H1 (cell line): ENCODE results near the gene EEF2. TPM values are rescaled to one million over a fixed set of nuclear protein-coding genes. Genes with fewer than 3 reads are reported as not detected.
A peak's percentile ranks its signal among the peaks of the same experiment; 100 is the strongest.

Experiments used
- CTCF ChIA-PET: fragments of 300-600 bp; sonication (Branson Sonifier 250); formaldehyde crosslinking; loops from one replicate; lab custom pipeline; 2021; ENCODE audit not compliant: partially characterized antibody; lab: Charles Lee
- POLR2A ChIA-PET: fragments of 300-600 bp; sonication (Branson Sonifier 250); formaldehyde crosslinking; loops from one replicate; lab custom pipeline; 2021; ENCODE audit warnings: inconsistent platforms; ENCODE audit not compliant: partially characterized antibody; lab: Charles Lee
- DNase-seq, 2 experiments: peaks; one replicate each; pipeline versions ENCODE4 v3.0.0 to v3.0.0-alpha.2; 2010 to 2022; ENCODE audit warnings: low spot score in 2 of 2, low read depth in 1 of 2, mixed read lengths in 1 of 2
- FAIRE-seq: peaks from 2 replicates; lab custom pipeline; 2011; peaks lifted over from hg19 to GRCh38; lab: Jason Lieb, UNC
- H2AFZ ChIP-seq: 2 replicates; pipeline ENCODE4 v1.8.1; 2012; ENCODE audit warnings: low read length, inconsistent platforms
- H2AK5ac ChIP-seq: 2 replicates; pipeline ENCODE4 v1.6.1; 2013; ENCODE audit warnings: low read depth, low read length
- H2BK120ac ChIP-seq: replicated peaks from 2 replicates; pipeline ENCODE3; 2013; ENCODE audit warnings: low read depth, low read length, inconsistent platforms
- H2BK12ac ChIP-seq: 2 replicates; pipeline ENCODE4 v1.6.1; 2013; ENCODE audit warnings: low read depth, low read length
- H2BK15ac ChIP-seq: 2 replicates; pipeline ENCODE4 v1.6.1; 2013; ENCODE audit warnings: low read length
- H2BK20ac ChIP-seq: 2 replicates; pipeline ENCODE4 v1.6.1; 2013; ENCODE audit warnings: low read length
- H2BK5ac ChIP-seq: 2 replicates; pipeline ENCODE4 v1.6.1; 2013; ENCODE audit warnings: low read depth, low read length
- H3K14ac ChIP-seq: 2 replicates; pipeline ENCODE4 v1.6.1; 2013; ENCODE audit warnings: inconsistent platforms; ENCODE audit not compliant: insufficient read length
- H3K18ac ChIP-seq: 2 replicates; pipeline ENCODE4 v1.6.1; 2013; ENCODE audit warnings: low read length; ENCODE audit errors: extremely low read depth
- H3K23ac ChIP-seq: 2 replicates; pipeline ENCODE4 v1.6.1; 2013; ENCODE audit warnings: inconsistent platforms; ENCODE audit not compliant: insufficient read length
- H3K23me2 ChIP-seq: 2 replicates; pipeline ENCODE4 v1.6.1; 2013; ENCODE audit warnings: low read depth, low read length
- H3K27ac ChIP-seq: 2 replicates; pipeline ENCODE4 v1.6.1; 2011; ENCODE audit warnings: low read depth, low read length, inconsistent platforms
- H3K27me3 ChIP-seq, 4 experiments: replicated peaks in 1 of 4; 1 replicate in 1 of 4; 2 replicates in 3 of 4; pipeline versions ENCODE4 v1.6.1 to v1.8.1; 2011 to 2013; ENCODE audit warnings: low read length in 3 of 4, mild to moderate bottlenecking in 3 of 4, inconsistent platforms in 2 of 4, mixed read lengths in 2 of 4, moderate library complexity in 1 of 4; ENCODE audit not compliant: control insufficient read depth in 3 of 4, insufficient read depth in 3 of 4; ENCODE audit errors: extremely low read depth in 1 of 4
- H3K36me3 ChIP-seq, 4 experiments: 2 replicates each; pipeline versions ENCODE4 v1.6.1 to v1.8.1; 2011 to 2013; ENCODE audit warnings: mild to moderate bottlenecking in 4 of 4, low read length in 3 of 4, moderate library complexity in 2 of 4, control low read depth in 1 of 4, inconsistent platforms in 1 of 4; ENCODE audit not compliant: insufficient read depth in 4 of 4, control insufficient read depth in 2 of 4
- H3K4ac ChIP-seq: replicated peaks from 2 replicates; pipeline ENCODE3; 2013; ENCODE audit warnings: low read length, low read depth, mixed read lengths, inconsistent platforms; ENCODE audit not compliant: insufficient read length
- H3K4me1 ChIP-seq, 4 experiments: replicated peaks in 1 of 4; 1 replicate in 1 of 4; 2 replicates in 3 of 4; pipeline versions ENCODE4 v1.6.1 to v1.8.1; 2011 to 2013; ENCODE audit warnings: low read length in 3 of 4, inconsistent platforms in 2 of 4, mixed read lengths in 1 of 4; ENCODE audit not compliant: insufficient read depth in 4 of 4, control insufficient read depth in 3 of 4
- H3K4me2 ChIP-seq, 2 experiments: 2 replicates each; pipeline versions ENCODE4 v1.6.1 to v1.8.1; 2011 to 2013; ENCODE audit warnings: low read depth in 2 of 2, low read length in 2 of 2, control low read depth in 1 of 2, inconsistent platforms in 1 of 2, mild to moderate bottlenecking in 1 of 2; ENCODE audit not compliant: insufficient read depth in 1 of 2
- H3K4me3 ChIP-seq, 4 experiments: fragments of 200-600, 300-600 bp in 1 of 4; sonication (generic), shearing (Covaris generic), sonication (Bioruptor Twin) in 1 of 4; 2 replicates each; pipeline versions ENCODE4 v1.5.1 to v1.8.1; 2011 to 2016; ENCODE audit warnings: low read length in 4 of 4, low read depth in 3 of 4, control low read depth in 2 of 4, inconsistent platforms in 2 of 4, mild to moderate bottlenecking in 2 of 4, mixed read lengths in 1 of 4, moderate library complexity in 1 of 4; ENCODE audit not compliant: insufficient read depth in 2 of 4; ENCODE audit errors: extremely low read depth in 1 of 4
- H3K56ac ChIP-seq: replicated peaks from 2 replicates; pipeline ENCODE3; 2013; ENCODE audit warnings: low read depth, mild to moderate bottlenecking, mixed read lengths, low read length, inconsistent platforms; ENCODE audit not compliant: insufficient read length
- H3K79me1 ChIP-seq: 2 replicates; pipeline ENCODE4 v1.6.1; 2013; ENCODE audit warnings: low read depth, low read length, control low read depth
- H3K79me2 ChIP-seq, 2 experiments: 2 replicates each; pipeline versions ENCODE4 v1.6.1 to v1.8.1; 2012 to 2013; ENCODE audit warnings: low read length in 2 of 2, mild to moderate bottlenecking in 2 of 2, inconsistent platforms in 1 of 2; ENCODE audit not compliant: insufficient read depth in 2 of 2, control insufficient read depth in 1 of 2
- H3K9ac ChIP-seq, 4 experiments: replicated peaks in 1 of 4; 1 replicate in 1 of 4; 2 replicates in 3 of 4; pipeline versions ENCODE4 v1.6.1 to v1.8.1; 2011 to 2013; ENCODE audit warnings: low read depth in 3 of 4, low read length in 3 of 4, control low read depth in 2 of 4, mild to moderate bottlenecking in 2 of 4, moderate library complexity in 2 of 4, inconsistent platforms in 1 of 4; ENCODE audit errors: extremely low read depth in 1 of 4
- H3K9me3 ChIP-seq, 2 experiments: 2 replicates each; pipeline versions ENCODE4 v1.6.1 to v1.8.1; 2012 to 2013; ENCODE audit warnings: mild to moderate bottlenecking in 2 of 2, moderate library complexity in 2 of 2, control low read depth in 1 of 2, inconsistent platforms in 1 of 2, low read depth in 1 of 2, low read length in 1 of 2, mixed read lengths in 1 of 2; ENCODE audit not compliant: insufficient read depth in 2 of 2
- H4K20me1 ChIP-seq, 2 experiments: replicated peaks in 1 of 2; 2 replicates each; pipeline versions ENCODE3 to v1.8.1; 2011 to 2013; ENCODE audit warnings: inconsistent platforms in 2 of 2, low read length in 2 of 2, mild to moderate bottlenecking in 1 of 2; ENCODE audit not compliant: insufficient read depth in 2 of 2, control insufficient read depth in 1 of 2
- H4K5ac ChIP-seq: 2 replicates; pipeline ENCODE4 v1.6.1; 2013; ENCODE audit warnings: low read length, low read depth, mixed read lengths, inconsistent platforms; ENCODE audit not compliant: insufficient read length
- H4K8ac ChIP-seq: 2 replicates; pipeline ENCODE4 v1.8.0; 2013; ENCODE audit warnings: mild to moderate bottlenecking, moderate library complexity, low read length, inconsistent platforms; ENCODE audit not compliant: insufficient read depth; ENCODE audit errors: extremely low read depth
- H4K91ac ChIP-seq: replicated peaks from 2 replicates; pipeline ENCODE3; 2013; ENCODE audit warnings: low read length, mixed read lengths, inconsistent platforms; ENCODE audit not compliant: insufficient read length
- POLR2A ChIP-seq, 2 experiments: IDR thresholded peaks; 1 replicate in 1 of 2; 2 replicates in 1 of 2; pipeline ENCODE4 v1.6.1; 2011; ENCODE audit warnings: low read depth in 2 of 2, low read length in 2 of 2, mild to moderate bottlenecking in 2 of 2; ENCODE audit errors: control extremely low read depth in 1 of 2
- TCF12 ChIP-seq: IDR thresholded peaks from 2 replicates; pipeline ENCODE4 v1.6.1; 2011; ENCODE audit warnings: low read depth, mild to moderate bottlenecking, low read length
- WGBS, 2 experiments: shearing (Covaris generic) in 1 of 2; methylation state at CpG; one replicate each; pipeline versions ENCODE4 v1.1.6 to v1.1.7; 2013 to 2015; ENCODE audit warnings: low lambda C conversion rate in 2 of 2, mixed read lengths in 2 of 2, inconsistent platforms in 1 of 2, low coverage in 1 of 2, missing lambda C conversion rate in 1 of 2; ENCODE audit not compliant: insufficient replicate concordance in 2 of 2, insufficient coverage in 1 of 2, insufficient read length in 1 of 2; ENCODE audit errors: extremely low coverage in 1 of 2, missing lambda C conversion rate in 1 of 2; 5-methylcytosine and 5-hydroxymethylcytosine counted together
- polyA plus RNA-seq, 7 experiments: library from polyadenylated mRNA; depleted of rRNA in 3 of 7; stranded (reverse) in 5 of 7; unstranded in 2 of 7; fragments of >200 nt in 5 of 7; fragments of 200-250 nt in 2 of 7; gene quantifications; 1 replicate in 5 of 7; 2 replicates in 1 of 7; 4 replicates in 1 of 7; pipeline versions ENCODE4 v1.2.1 to v1.2.3, GENCODE V29; 2011 to 2013; ENCODE audit warnings: missing spikeins in 2 of 7, mixed read lengths in 2 of 7
- total RNA-seq: library from RNA; stranded (reverse); fragmentation: NEBNext Ultra II Directional; extraction: Animal tissue kit (Norgen Biotek cat#: 25700); gene quantifications from 2 replicates; pipeline ENCODE4 v1.2.1, GENCODE V29; 2021

EEF2 gene
- total and polyA plus RNA-seq, 2 of the 8 experiments (the other 6 are each of a cell fraction or from before 2014, with no cell fraction given): 1,554 to 3,380 TPM

GRCh38 chr19:3984584-3984907 lies 717 bp downstream of the EEF2 start:
- Histone ChIP-seq H3K23ac (no peak overlapping the region), H3K14ac (peak overlapping the region; percentile 99)
- 3% methylated on average over 10 of the region's 10 CpGs; no CpG with 5 or more reads in 1 of the 2 experiments for WGBS, 2 experiments

More at GRCh38 chr19:3984584-3984907, 717 bp downstream of the EEF2 start:
- H3K36me3 ChIP-seq: peaks cover 45 to 51% (median 47%) of the 10 kb centered on the region in 4 experiments
- peak overlapping the region; percentile 86 for H4K91ac ChIP-seq
- no peak overlapping the region for H2BK15ac ChIP-seq
- H2BK5ac ChIP-seq: peak overlapping the region; percentile 95
- H3K79me2 ChIP-seq: peaks cover 19 to 58% of the 10 kb centered on the region in 2 experiments
- POLR2A ChIA-PET: interaction anchor here (1.0 to 12.0 kb wide), 47 partner anchors 9 to 411 kb away, joined by 3 to 870 read pairs (median 6); partner anchors contain the start of genes ATCAY, DAPK3, MRPL54 and NMRK2
- H2BK120ac ChIP-seq: no peak overlapping the region
- TF ChIP-seq POLR2A (IDR thresholded peaks at IDR 0.05; ENCODE audit: control extremely low read depth in 1 of 2, low read depth in 2 of 2, low read length in 2 of 2) (peak in 1 of 2 experiments; percentile 48; a peak in 2 of 3 replicates), TCF12 (no peak)
- TF ChIP-seq, all 59 proteins: peak for 1
- peak overlapping the region; percentile 95 to 97 for H3K4me2 ChIP-seq
- H2AK5ac ChIP-seq: peak overlapping the region; percentile 82; the same call in 1 of the 2 replicates
- CTCF ChIA-PET: no interaction called here
- H3K4me1 ChIP-seq: peaks cover 2 to 16% (median 10%) of the 10 kb centered on the region in 4 experiments
- H3K4me3 ChIP-seq: peak overlapping the region; percentile 79 to 99 (median 98)
- peaks cover 16% of the 10 kb centered on the region for H3K79me1 ChIP-seq
- peaks cover 8% of the 10 kb centered on the region for H3K23me2 ChIP-seq
- peak overlapping the region; percentile 95 to 99 (median 98) for H3K9ac ChIP-seq
- peak overlapping the region; percentile 84 for H3K27ac ChIP-seq
- no peaks in the 10 kb centered on the region for H3K9me3 ChIP-seq
- FAIRE-seq (no peak), DNase-seq (no peak)
- peak overlapping the region; percentile 85 for H3K18ac ChIP-seq
- H4K8ac ChIP-seq: peak overlapping the region; percentile 99; the same call in 1 of the 2 replicates
- peaks cover 53 to 54% of the 10 kb centered on the region in 2 experiments for H4K20me1 ChIP-seq
- no peak overlapping the region for H4K5ac ChIP-seq
- H2BK20ac ChIP-seq: no peak overlapping the region
- peak overlapping the region; percentile 95 for H3K56ac ChIP-seq
- H3K4ac ChIP-seq: peak overlapping the region; percentile 27
- no peak overlapping the region for H2AFZ ChIP-seq
- H3K27me3 ChIP-seq: no peaks in the 10 kb centered on the region
- H2BK12ac ChIP-seq: no peak overlapping the region; the same call in 1 of the 2 replicates
